DND-41 (cell line): ENCODE measurements around the gene SPATA3.

ENCODE experiments used
- CTCF ChIP-seq: IDR thresholded peaks from 2 replicates; pipeline ENCODE4 v1.5.1; 2012; ENCODE audit warnings: borderline replicate concordance, low read length, moderate library complexity, mild to moderate bottlenecking; ENCODE audit not compliant: poor library complexity, severe bottlenecking; ENCODE audit errors: extremely low read depth
- EZH2 ChIP-seq: IDR thresholded peaks from 3 replicates; pipeline ENCODE4 v1.6.1; 2012; ENCODE audit warnings: borderline replicate concordance, low read depth, mild to moderate bottlenecking, moderate library complexity, low read length, inconsistent platforms; ENCODE audit not compliant: severe bottlenecking

GRCh38 chr2:230974096-230974913 lies 21.6 kb upstream of the SPATA3 start:
- TF ChIP-seq CTCF (no peak), EZH2 (no peak)
